H9 (cell line): ENCODE measurements around the gene C9orf72. TPM values are rescaled to one million over a fixed set of nuclear protein-coding genes. Genes with fewer than 3 reads are reported as not detected.

ENCODE experiments used
- DNase-seq: peaks from one replicate; pipeline ENCODE4 v3.0.0-alpha.2; 2017
- H2AFZ ChIP-seq: one replicate; pipeline ENCODE4 v1.6.1; 2013; ENCODE audit warnings: mild to moderate bottlenecking, low read length, control low read depth, moderate library complexity
- H2AK5ac ChIP-seq: 2 replicates; pipeline ENCODE4 v1.6.1; 2013; ENCODE audit warnings: low read length, control low read depth, mixed read lengths; ENCODE audit not compliant: insufficient read length
- H2BK120ac ChIP-seq: one replicate; pipeline ENCODE4 v1.6.1; 2013; ENCODE audit warnings: low read depth, mild to moderate bottlenecking, low read length, control low read depth, inconsistent platforms; ENCODE audit not compliant: poor library complexity, severe bottlenecking
- H2BK12ac ChIP-seq: 2 replicates; pipeline ENCODE4 v1.6.1; 2013; ENCODE audit warnings: low read length, control low read depth, mixed read lengths, low read depth; ENCODE audit not compliant: insufficient read length
- H2BK15ac ChIP-seq: 2 replicates; pipeline ENCODE4 v1.6.1; 2013; ENCODE audit warnings: low read depth, low read length, control low read depth
- H2BK20ac ChIP-seq: one replicate; pipeline ENCODE4 v1.6.1; 2013; ENCODE audit warnings: low read depth, mild to moderate bottlenecking, low read length, control low read depth, inconsistent platforms; ENCODE audit not compliant: poor library complexity, severe bottlenecking
- H2BK5ac ChIP-seq: 2 replicates; pipeline ENCODE4 v1.6.1; 2013; ENCODE audit warnings: low read length, control low read depth, mixed read lengths; ENCODE audit not compliant: insufficient read length
- H3K14ac ChIP-seq: 2 replicates; pipeline ENCODE4 v1.6.1; 2013; ENCODE audit warnings: low read length, control low read depth; ENCODE audit not compliant: insufficient read depth
- H3K18ac ChIP-seq: 2 replicates; pipeline ENCODE4 v1.6.1; 2013; ENCODE audit warnings: low read depth, mild to moderate bottlenecking, mixed read lengths, low read length, control low read depth; ENCODE audit not compliant: insufficient read length
- H3K23ac ChIP-seq: 2 replicates; pipeline ENCODE4 v1.6.1; 2013; ENCODE audit warnings: low read length, control low read depth, mixed read lengths, low read depth; ENCODE audit not compliant: insufficient read length
- H3K23me2 ChIP-seq: 2 replicates; pipeline ENCODE4 v1.6.1; 2013; ENCODE audit warnings: low read depth, mild to moderate bottlenecking, mixed read lengths, low read length, control low read depth; ENCODE audit not compliant: insufficient read length, poor library complexity, severe bottlenecking
- H3K27ac ChIP-seq: 2 replicates; pipeline ENCODE4 v1.5.1; 2013; ENCODE audit warnings: low read length, control low read depth, mixed read lengths, low read depth; ENCODE audit not compliant: insufficient read length
- H3K27me3 ChIP-seq: 2 replicates; pipeline ENCODE4 v1.6.1; 2013; ENCODE audit warnings: low read length, control low read depth, inconsistent platforms; ENCODE audit not compliant: insufficient read depth
- H3K4ac ChIP-seq: 2 replicates; pipeline ENCODE4 v1.6.1; 2013; ENCODE audit warnings: low read depth, mild to moderate bottlenecking, control low read depth, inconsistent platforms, low read length, moderate library complexity
- H3K4me1 ChIP-seq: 2 replicates; pipeline ENCODE4 v1.6.1; 2013; ENCODE audit warnings: low read length, control low read depth, inconsistent platforms; ENCODE audit not compliant: insufficient read depth
- H3K4me2 ChIP-seq: 2 replicates; pipeline ENCODE4 v1.6.1; 2013; ENCODE audit warnings: low read length, control low read depth, mixed read lengths; ENCODE audit not compliant: insufficient read length, insufficient read depth
- H3K56ac ChIP-seq: 2 replicates; pipeline ENCODE4 v1.6.1; 2013; ENCODE audit warnings: low read depth, mild to moderate bottlenecking, mixed read lengths, low read length, control low read depth; ENCODE audit not compliant: insufficient read length
- H3K79me1 ChIP-seq: 2 replicates; pipeline ENCODE4 v1.6.1; 2013; ENCODE audit warnings: low read depth, mild to moderate bottlenecking, moderate library complexity, low read length, control low read depth, inconsistent platforms; ENCODE audit not compliant: insufficient read depth, poor library complexity, severe bottlenecking
- H3K79me2 ChIP-seq: 2 replicates; pipeline ENCODE4 v1.6.1; 2013; ENCODE audit warnings: low read length, control low read depth, inconsistent platforms; ENCODE audit not compliant: insufficient read depth
- H3K9ac ChIP-seq: 2 replicates; pipeline ENCODE4 v1.6.1; 2013; ENCODE audit warnings: low read length, control low read depth, mixed read lengths; ENCODE audit not compliant: insufficient read length; ENCODE audit errors: extremely low read depth
- H3K9me3 ChIP-seq: one replicate; pipeline ENCODE4 v1.6.1; 2013; ENCODE audit warnings: low read depth, low read length, inconsistent platforms; ENCODE audit not compliant: control insufficient read depth
- H3T11ph ChIP-seq: one replicate; pipeline ENCODE4 v1.6.1; 2013; ENCODE audit warnings: mild to moderate bottlenecking, low read length, control low read depth, inconsistent platforms
- H4K20me1 ChIP-seq: one replicate; pipeline ENCODE4 v1.6.1; 2013; ENCODE audit not compliant: control insufficient read depth, insufficient read length, insufficient read depth
- H4K5ac ChIP-seq: 2 replicates; pipeline ENCODE4 v1.6.1; 2013; ENCODE audit warnings: low read depth, mild to moderate bottlenecking, mixed read lengths, low read length, control low read depth; ENCODE audit not compliant: insufficient read length
- H4K8ac ChIP-seq: replicated peaks from 2 replicates; pipeline ENCODE4 v1.6.1; 2013; ENCODE audit warnings: low read length, control low read depth, mixed read lengths, low read depth; ENCODE audit not compliant: insufficient read length
- H4K91ac ChIP-seq: 2 replicates; pipeline ENCODE4 v1.6.1; 2013; ENCODE audit warnings: low read depth, mild to moderate bottlenecking, moderate library complexity, mixed read lengths, low read length, control low read depth; ENCODE audit not compliant: insufficient read length
- H3K27ac Mint-ChIP-seq, 3 experiments: 2 replicates in 2 of 3; 3 replicates in 1 of 3; pipeline ENCODE4 v1.8.0; 2020 to 2021; ENCODE audit warnings: mixed read lengths in 3 of 3, mild to moderate bottlenecking in 1 of 3, moderate library complexity in 1 of 3
- H3K27me3 Mint-ChIP-seq: 2 replicates; pipeline ENCODE4 v1.8.0; 2021; ENCODE audit warnings: low read depth, mild to moderate bottlenecking, moderate library complexity, mixed read lengths
- H3K36me3 Mint-ChIP-seq, 3 experiments: 2 replicates in 2 of 3; 3 replicates in 1 of 3; pipeline ENCODE4 v1.8.0; 2020 to 2021; ENCODE audit warnings: low read depth in 3 of 3, mixed read lengths in 3 of 3; ENCODE audit not compliant: insufficient read depth in 1 of 3
- H3K4me1 Mint-ChIP-seq, 2 experiments: 2 replicates each; pipeline ENCODE4 v1.8.0; 2020; ENCODE audit warnings: mixed read lengths in 2 of 2
- H3K4me3 Mint-ChIP-seq, 2 experiments: 2 replicates in 1 of 2; 3 replicates in 1 of 2; pipeline ENCODE4 v1.8.0; 2020 to 2021; ENCODE audit warnings: mild to moderate bottlenecking in 2 of 2, mixed read lengths in 2 of 2, moderate library complexity in 1 of 2
- H3K9me3 Mint-ChIP-seq, 2 experiments: 2 replicates in 1 of 2; 3 replicates in 1 of 2; pipeline ENCODE4 v1.8.0; 2020; ENCODE audit warnings: mild to moderate bottlenecking in 2 of 2, mixed read lengths in 2 of 2, moderate library complexity in 1 of 2
- CTCF ChIP-seq: fragments of 200-600 bp; sonication (generic); conservative IDR thresholded peaks from 3 replicates; pipeline ENCODE4 v1.8.0; 2021; ENCODE audit warnings: antibody characterized with exemption, mild to moderate bottlenecking
- WGBS: extraction: QIAGEN DNeasy Blood & Tissue Kit; methylation state at CpG from one replicate; pipeline ENCODE4 v1.1.7; 2013; ENCODE audit warnings: missing lambda C conversion rate, low lambda C conversion rate, mixed read lengths; ENCODE audit not compliant: insufficient read length; ENCODE audit errors: extremely low coverage; 5-methylcytosine and 5-hydroxymethylcytosine counted together
- total RNA-seq: library from RNA; stranded (reverse); gene quantifications from 2 replicates; pipeline ENCODE4 v1.2.1, GENCODE V29; 2021

The C9orf72 gene
- total RNA-seq, 1 experiment from 2014 or later, result 17.0 TPM

GRCh38 chr9:27511771-27512170 is 61.5 kb downstream of the C9orf72 start:
- Histone ChIP-seq H3K18ac (no peak overlapping the region), H2AK5ac (no peak overlapping the region), H3K56ac (no peak overlapping the region), H3K9me3 (no peaks in the 10 kb centered on the region), H2BK12ac (no peak overlapping the region), H4K8ac (no peak overlapping the region), H3K27ac (no peak overlapping the region), H2BK5ac (no peak overlapping the region), H4K91ac (no peak overlapping the region), H3K79me1 (no peaks in the 10 kb centered on the region), H2BK120ac (no peak overlapping the region), H3K79me2 (no peaks in the 10 kb centered on the region), H4K20me1 (no peaks in the 10 kb centered on the region), H3K27me3 (no peaks in the 10 kb centered on the region), H3K4me2 (no peak overlapping the region), H2BK20ac (no peak overlapping the region), H3K23me2 (no peaks in the 10 kb centered on the region), H3K9ac (no peak overlapping the region), H2BK15ac (no peak overlapping the region), H3K4me1 (no peaks in the 10 kb centered on the region; the same call in 1 of the 2 replicates), H3K14ac (no peak overlapping the region), H3K23ac (no peak overlapping the region), H4K5ac (no peak overlapping the region), H3K4ac (no peak overlapping the region), H2AFZ (no peak overlapping the region), H3T11ph (no peak overlapping the region)
- Mint-ChIP-seq H3K9me3 (no peaks in the 10 kb centered on the region), H3K4me3 (no peak overlapping the region), H3K27me3 (no peaks in the 10 kb centered on the region), H3K4me1 (peaks cover 0 to 4% of the 10 kb centered on the region in 2 experiments; a peak in 2 of 4 replicates), H3K36me3 (peaks cover 5 to 7% (median 5%) of the 10 kb centered on the region in 3 experiments), H3K27ac (no peak overlapping the region)
- no CpG with 5 or more reads among the region's 2 CpGs for WGBS
- no peak for DNase-seq
- TF ChIP-seq CTCF, result no peak
